Raji (cell line): ENCODE data around the gene PRAC2.

Experiments
- POLR2A ChIP-seq: IDR thresholded peaks from 2 replicates; pipeline ENCODE4 v1.6.1; 2011; ENCODE audit warnings: low read depth, low read length, control low read depth; ENCODE audit not compliant: insufficient read depth

Gene PRAC2

DNA sequence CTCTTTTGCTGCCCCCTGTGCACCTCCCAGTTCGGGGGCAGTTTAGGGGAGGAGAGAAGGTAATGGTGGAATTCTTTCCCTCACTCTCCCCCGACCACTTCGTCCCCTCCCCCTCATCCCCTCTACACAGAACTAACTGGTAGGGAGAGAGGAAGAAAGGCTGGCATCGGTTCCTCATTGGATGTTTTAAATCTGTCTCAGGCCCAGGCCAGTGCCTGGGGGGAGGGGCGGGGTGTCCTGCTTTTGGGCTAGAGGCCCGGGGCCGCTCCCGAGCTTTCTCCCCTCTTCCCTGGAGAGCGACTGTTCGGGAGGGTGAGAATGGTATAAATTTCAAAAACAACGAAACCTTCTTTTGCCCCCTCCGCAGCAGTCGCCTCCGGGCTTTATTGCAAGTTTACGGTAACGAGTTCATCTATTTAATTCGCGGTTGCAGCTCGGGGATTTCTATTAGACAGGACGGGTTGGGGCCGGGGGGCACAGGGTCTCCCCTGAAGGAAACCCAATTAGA lies at the start of gene PRAC2:
Gene PRAC2 (plus strand): TSS at position 271 of the 508 bp plus-strand sequence. CDS start 1,226 bp downstream, outside the sequence.
- no peak for TF ChIP-seq POLR2A

DNA sequence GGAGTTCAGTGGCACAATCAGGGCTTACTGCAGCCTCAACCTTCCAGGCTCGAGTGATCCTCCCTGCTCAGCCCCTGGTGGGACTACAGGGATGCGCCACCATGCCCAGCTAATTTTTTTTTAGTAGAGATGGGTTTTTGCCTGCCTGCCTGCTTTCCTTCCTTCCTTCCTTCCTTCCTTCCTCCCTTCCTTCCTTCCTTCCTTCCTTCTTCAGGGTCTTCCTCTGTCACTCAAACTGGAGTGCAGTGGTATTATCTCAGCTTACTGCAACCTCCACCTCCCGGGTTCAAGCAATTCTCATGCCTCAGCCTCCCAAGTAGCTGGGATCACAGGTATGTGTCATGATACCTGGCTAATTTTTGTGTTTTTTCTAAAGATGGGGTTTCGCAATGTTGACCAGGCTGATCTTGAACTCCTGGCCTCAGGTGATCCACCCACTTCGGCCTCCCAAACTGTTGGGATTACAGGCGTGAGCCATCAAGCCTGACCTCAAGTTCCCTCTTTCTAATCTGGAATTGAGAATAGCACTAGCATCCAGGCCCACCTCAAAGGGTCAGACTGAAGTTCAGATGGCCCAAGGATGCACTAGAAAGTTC lies 45.9 kb upstream of the PRAC2 start:
- TF ChIP-seq POLR2A = no peak

DNA sequence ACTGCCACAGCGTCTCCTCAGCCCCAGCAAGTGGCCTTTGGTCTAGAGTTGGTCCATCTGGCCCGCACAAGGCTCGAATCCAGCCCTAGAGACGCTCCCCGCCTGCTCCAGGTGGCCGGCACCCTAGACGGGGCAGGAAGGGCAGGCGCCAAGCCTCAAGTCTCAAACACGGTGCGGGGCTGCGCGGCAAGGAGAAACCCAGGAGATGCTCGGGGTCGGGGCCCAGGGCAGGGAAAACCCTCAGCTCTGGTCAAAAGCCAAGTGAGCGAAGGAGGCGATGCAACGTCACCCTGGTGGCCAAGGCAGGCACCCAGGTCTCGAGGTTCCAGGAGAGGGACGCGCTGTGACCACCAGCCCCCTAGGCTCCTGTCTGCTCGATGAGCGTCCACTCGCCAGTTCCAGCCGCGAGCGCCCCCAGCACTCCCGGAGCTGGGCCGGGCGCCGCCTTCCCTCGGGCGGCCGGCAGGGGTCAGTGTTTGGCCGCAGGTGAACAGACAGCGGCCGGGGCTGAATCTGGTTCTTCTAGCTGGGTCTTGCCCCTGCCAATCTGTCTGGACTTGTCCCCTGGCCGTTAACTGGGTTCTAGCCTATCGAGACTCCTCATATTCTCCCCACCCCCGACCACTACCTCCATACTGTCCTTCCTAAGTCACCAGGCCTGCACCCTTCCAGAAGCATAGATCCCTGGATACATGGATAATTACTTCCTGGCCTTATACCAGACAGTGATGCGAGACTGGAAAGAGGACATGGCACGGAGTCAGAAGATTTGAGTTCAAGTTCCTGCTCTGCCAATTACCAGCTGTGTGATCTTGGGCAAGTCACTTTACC lies 44.6 kb upstream of the PRAC2 start:
- TF ChIP-seq POLR2A = no peak

DNA sequence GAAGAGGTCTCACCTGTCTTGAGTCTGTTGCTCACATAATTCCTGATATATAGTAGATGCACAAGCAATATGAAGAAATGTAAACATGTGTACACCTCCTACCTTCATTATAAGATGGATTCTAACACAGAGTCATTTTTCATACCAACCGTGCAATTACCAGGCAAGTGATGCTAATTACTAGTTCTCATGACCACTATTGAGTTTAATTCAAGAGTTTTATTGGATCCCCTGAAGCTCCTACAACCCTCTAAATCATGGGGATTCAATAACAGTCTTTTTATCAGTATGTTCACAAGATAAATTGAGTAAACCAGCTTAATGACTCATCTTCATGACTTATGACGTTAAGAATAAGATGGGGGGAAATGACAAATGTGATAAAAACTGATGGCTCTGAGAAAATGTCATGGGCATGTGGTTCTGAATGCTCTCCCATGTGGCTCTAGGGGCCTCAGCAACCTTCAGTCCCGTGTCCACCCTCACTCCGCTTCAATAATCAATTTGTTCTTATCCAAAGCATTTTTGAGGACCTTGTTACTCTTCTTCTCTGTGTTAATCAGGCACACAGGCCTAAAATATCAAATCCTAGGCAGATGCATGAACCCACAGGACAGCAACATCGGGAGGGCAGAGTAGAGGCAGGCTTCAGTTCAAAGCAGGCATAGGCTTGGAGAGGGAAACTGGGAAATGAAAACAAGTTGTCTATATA lies 43.4 kb upstream of the PRAC2 start:
- TF ChIP-seq POLR2A = no peak

DNA sequence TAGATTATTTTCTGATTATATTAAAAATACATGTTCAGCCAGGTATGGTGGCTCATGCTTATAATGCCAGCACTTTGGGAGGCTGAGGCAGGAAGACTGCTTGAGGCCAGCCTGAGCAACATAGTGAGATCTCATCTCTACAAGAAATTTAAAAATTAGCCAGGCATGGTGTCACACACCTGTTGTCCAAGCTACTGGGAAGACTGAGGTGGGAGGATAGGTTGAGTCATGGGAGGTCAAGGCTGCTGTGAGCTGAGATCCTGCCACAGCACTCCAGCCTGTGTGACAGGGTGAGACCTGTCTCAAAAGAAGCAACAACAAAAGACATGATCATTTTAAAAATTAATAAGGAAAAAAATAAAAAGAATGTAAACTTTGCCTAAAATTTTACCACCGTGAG lies 41.4 kb upstream of the PRAC2 start:
- no peak for TF ChIP-seq POLR2A

DNA sequence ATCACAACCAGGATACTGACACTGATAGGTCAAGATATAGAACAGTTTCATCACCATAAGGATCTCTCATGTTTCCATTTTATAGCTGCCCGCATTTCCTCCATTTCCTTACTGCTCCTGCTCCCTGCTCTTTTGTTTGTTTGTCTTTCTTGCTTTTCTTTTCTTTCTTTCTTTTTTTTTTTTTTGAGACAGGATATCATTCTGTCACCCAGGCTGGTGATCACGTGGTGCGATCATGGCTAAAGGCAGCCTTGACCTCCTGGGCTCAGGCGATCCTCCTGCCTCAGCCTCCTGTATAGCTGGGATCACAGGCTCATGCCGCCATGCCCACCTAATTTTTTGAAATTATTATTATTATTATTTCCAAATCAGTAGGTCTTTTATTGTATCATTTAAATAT lies 32.3 kb upstream of the PRAC2 start:
- TF ChIP-seq POLR2A = no peak

DNA sequence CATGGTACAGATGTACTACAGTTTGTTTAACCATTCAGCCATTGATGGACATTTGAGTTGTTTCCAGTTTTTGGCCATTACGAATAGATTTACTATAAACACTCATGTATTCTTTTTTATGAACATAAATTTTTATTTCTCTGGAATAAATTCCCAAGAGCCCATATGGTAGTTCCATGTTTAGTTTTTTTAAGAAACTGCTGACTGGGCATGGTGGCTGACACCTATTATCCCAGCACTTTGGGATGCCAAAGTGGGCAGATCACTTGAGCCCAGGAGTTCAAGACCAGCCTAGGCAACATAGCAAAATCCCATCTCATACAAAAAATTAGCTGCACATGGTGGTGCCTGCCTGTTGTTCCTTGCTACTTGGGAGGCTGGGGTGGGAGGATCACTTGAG lies 30.9 kb upstream of the PRAC2 start:
- TF ChIP-seq POLR2A = no peak

DNA sequence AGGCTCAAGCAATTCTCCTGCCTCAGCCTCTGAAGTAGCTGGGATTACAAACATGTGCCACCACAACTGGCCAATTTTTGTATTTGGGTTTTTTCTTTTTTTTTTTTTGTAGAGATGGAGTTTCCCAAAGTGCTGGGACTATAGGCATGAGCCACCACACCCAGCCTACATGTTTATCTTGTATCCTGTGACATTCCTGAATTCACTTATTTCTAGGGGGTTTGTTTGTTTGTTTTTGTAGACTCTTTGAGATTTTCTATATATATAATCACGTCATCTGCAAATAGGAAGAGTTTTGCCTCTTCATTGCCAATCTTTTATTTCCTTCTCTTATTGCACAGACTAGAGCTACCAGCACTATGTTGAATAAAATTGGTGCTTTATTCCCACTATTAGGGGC lies 29.8 kb upstream of the PRAC2 start:
- TF ChIP-seq POLR2A = no peak

DNA sequence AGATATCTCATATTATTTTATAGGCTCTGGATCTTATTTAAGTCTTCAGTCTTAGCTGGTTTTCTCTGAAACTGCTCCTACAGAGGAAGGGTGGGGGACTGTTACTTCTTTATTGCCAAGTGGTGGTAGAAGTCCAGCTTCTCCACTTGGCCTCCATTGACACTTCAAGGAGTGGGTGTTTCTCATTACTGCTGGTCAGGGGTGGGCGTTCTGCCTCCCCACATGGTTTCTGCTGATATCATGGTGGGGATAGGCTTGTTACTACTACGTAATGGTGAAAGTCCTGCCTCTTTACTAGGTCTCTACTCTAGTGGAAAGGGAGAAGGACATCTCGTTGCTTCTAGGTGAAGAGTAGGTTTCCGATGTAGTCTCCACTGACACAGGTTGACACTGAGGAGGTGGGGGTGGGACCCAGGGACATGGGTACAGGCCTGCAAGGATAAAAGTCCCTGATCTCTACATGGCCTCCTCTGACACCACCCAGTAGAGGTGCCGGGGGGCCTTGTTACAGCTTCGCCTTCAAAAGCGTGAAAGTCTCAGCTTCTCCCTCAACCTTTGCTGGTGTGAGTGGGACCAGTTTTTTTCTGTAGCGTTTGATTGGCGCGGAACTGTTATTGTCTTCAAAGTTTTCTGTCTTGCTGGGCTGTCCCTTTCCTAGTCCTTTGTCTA lies 21.0 kb upstream of the PRAC2 start:
- TF ChIP-seq POLR2A = no peak

DNA sequence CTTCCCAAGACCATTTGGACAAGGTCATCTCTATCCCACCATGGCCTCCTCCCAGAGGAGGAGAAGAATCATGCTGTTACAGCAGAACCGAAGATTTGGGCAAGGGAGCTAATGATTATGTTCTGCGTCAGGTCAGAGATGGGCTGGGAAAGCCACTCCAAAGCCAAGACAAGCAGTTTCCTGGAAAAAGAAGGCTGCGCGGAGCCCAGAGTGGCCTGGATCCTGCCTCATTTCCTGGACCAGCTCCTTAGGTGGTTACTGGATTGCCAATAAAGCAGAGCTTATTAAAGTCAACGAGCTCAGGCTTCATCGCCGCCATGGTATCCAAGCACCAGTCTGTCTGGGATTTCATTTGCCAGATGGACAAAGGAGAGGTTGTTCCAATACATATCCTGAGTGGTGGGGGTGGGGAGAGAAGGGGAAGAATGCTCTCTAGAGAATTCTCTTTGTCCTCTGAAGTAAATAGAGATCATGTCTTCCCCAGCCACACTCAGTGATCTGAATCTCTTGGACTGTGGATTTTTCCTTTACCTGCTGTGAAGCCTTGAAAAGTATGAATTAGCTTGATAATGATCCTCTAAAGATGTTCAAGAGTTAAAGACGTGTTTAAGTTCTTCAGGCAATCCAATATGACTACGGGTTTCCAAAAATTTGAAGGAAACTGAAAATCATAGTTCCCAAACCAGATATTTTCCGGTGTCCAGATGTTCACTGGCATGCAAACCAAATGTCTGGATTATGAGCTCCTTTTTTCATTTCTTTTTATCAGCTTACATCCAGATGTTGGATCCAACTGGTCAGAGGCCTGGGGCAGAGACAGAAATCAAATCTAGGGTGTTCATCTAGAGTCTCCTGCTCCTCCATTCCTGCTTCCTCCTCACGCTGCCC lies 18.4 kb upstream of the PRAC2 start:
- no peak for TF ChIP-seq POLR2A

DNA sequence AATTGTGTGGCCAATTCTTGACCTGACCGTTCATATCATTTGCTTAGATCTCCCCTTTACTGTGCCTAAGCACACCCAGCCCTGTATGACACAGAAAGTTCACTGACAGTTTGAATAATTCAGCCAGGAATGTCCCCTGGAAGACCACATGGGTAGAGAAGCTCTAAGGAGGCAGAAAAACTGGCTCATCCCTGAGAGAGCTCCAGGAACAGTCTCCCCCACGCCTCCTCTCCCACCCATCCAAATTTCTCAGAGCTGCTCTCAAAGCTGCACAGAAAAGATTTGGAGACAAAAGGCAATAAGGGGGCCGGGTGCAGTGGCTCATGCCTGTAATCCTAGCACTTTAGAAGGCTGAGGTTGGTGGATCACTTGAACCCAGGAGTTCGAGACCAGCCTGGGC lies 11.9 kb upstream of the PRAC2 start:
- no peak for TF ChIP-seq POLR2A

DNA sequence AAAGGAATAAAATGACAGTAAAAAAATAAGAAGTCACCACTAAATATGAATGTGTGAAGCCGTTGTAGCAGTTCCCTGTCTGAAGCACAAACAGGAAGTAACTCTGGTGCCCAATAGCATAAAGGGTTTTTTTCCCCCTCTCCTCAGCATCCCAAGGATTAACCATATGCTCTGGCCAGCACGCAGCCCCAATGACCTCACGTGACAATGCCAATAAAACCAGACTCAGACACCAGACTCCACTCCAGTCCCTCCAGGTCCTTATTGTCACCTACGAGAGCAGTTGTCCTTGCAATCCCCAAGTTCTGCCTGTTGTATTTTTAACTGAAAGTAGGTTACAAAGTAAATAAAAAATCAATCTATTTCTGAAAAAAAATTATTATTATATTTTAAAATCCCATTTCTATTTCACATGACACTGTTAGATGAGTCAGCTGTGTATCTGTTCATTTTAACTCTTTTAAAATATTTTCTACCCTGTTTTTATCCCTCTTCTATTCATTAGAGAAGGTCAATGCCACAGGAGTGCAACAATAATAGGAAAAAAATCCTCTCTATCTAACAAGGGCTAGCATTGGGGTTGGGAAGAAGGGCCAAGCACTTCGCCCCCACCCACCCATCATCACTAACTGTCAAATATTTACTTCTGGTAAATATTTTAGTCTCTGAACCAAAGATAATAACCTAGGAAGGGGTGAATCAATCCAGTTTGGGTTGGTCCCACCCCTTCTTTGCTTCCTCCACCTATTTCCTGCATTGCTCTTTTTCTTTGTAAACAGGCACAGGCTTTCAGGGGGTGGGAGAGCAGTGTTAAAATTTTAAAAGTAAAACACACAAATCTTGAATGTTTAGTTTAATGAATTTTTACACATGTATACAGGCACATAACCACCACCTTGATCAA lies 7.2 kb upstream of the PRAC2 start:
- no peak for TF ChIP-seq POLR2A
